Hindlimb muscle (tissue), 1 donor: ENCODE data around the gene COL8A1. TPM values are rescaled to one million over a fixed set of nuclear protein-coding genes. Genes with fewer than 3 reads are reported as not detected.

Experiments used
- DNase-seq: peaks from one replicate; pipeline ENCODE4 v3.0.0-alpha.2; 2013
- polyA plus RNA-seq: library from polyadenylated mRNA; unstranded; fragments of 120-200 nt; gene quantifications from one replicate; pipeline ENCODE4 v1.2.1, GENCODE V29; 2013; ENCODE audit not compliant: insufficient read length

Gene COL8A1
- polyA plus RNA-seq, 1 donor = 1.3 TPM

- no peak for DNase-seq
Observed at GRCh38 chr3:99674086-99674789, 35.8 kb downstream of the COL8A1 start.

- DNase-seq = no peak
Observed at GRCh38 chr3:99678023-99678422, 39.6 kb downstream of the COL8A1 start.

GRCh38 chr3:99678896-99679295 lies 40.5 kb downstream of the COL8A1 start:
- no peak for DNase-seq

- DNase-seq = no peak
Observed at GRCh38 chr3:99681512-99681911, 43.1 kb downstream of the COL8A1 start.

- no peak for DNase-seq
Observed at GRCh38 chr3:99681976-99682375, 43.6 kb downstream of the COL8A1 start.

GRCh38 chr3:99683465-99683864 lies 45.1 kb downstream of the COL8A1 start:
- no peak for DNase-seq

- no peak for DNase-seq
Observed at GRCh38 chr3:99683876-99684275, 45.5 kb downstream of the COL8A1 start.

GRCh38 chr3:99684644-99685043 lies 46.2 kb downstream of the COL8A1 start:
- no peak for DNase-seq

- DNase-seq = no peak
Observed at GRCh38 chr3:99686469-99686868, 48.1 kb downstream of the COL8A1 start.

GRCh38 chr3:99686955-99687612 lies 48.7 kb downstream of the COL8A1 start:
- DNase-seq = no peak

GRCh38 chr3:99690761-99691369 lies 52.5 kb downstream of the COL8A1 start:
- DNase-seq = no peak

- no peak for DNase-seq
Observed at GRCh38 chr3:99693636-99694035, 55.2 kb downstream of the COL8A1 start.

- no peak for DNase-seq
Observed at GRCh38 chr3:99696497-99696896, 58.1 kb downstream of the COL8A1 start.

- DNase-seq = no peak
Observed at GRCh38 chr3:99697250-99697649, 58.9 kb downstream of the COL8A1 start.

- no peak for DNase-seq
Observed at GRCh38 chr3:99698932-99699331, 60.5 kb downstream of the COL8A1 start.

GRCh38 chr3:99699841-99700240 lies 61.4 kb downstream of the COL8A1 start:
- no peak for DNase-seq

- no peak for DNase-seq
Observed at GRCh38 chr3:99700631-99701268, 62.4 kb downstream of the COL8A1 start.

GRCh38 chr3:99702953-99703943 lies 64.9 kb downstream of the COL8A1 start:
- no peak for DNase-seq

GRCh38 chr3:99704417-99704816 lies 66.0 kb downstream of the COL8A1 start:
- DNase-seq = no peak

- no peak for DNase-seq
Observed at GRCh38 chr3:99706410-99706809, 68.0 kb downstream of the COL8A1 start.

- no peak for DNase-seq
Observed at GRCh38 chr3:99708207-99708745, 69.9 kb downstream of the COL8A1 start.

GRCh38 chr3:99709686-99710085 lies 71.3 kb downstream of the COL8A1 start:
- DNase-seq = no peak
